Measurements from ENCODE around the gene KIF16B. TPM values are rescaled to one million over a fixed set of nuclear protein-coding genes. Genes with fewer than 3 reads are reported as not detected.
"Not testable (repeated sequence)": the region's sequence is repeated elsewhere in the genome, so short reads cannot be mapped to it uniquely, and the experiment has no call there.

KIF16B gene
- 25.0 TPM for polyA plus RNA-seq (ENCODE audit: insufficient read length)

DNA sequence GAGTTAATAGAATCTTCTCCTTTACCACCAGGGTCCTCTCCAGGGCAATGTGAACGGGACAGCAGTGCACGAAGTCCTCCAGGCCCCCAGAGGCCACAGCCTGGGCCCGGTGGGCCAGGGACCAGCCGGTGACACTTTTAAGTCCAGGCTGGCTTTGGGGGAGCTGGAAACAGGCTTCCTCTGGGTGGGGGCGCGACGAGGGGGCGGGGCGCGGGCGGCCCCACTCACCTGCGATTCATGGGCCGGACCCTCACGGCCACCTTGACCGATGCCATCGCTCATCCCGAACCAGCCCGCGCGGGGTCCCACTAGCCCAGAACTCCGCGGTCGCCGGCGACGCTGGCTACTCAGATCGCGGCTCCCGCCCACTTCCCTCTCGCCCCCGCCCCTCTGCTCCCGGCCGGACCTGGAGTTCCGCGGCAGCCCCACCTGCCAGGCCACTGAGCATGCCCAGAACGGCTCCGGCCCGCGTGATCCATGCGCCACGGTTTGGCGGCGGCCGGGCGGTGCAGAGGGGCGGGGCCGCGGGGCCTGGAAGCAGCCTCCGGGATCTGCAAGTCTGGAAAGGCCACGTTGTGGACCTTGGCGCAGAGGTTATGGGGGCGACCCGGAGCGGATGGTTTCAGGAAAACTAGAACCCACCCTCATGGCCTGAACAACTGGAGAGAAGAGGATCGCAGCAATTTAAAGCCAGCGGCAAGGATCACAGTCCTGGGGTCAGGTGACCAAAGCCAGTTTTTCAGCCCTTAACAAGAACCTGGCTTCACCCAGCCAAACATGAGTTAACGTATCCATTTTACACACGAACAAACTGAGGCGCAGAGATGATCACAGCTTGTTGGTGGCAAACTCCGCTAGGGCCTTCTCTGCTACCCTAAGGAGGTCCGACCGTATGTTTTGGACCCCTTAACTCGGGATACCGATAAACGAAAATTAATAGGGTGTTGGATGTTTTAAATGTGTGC is at the start of gene KIF16B:
KIF16B (minus strand) TSS at position 448 of the 965 bp plus-strand sequence; CDS start at position 275, 173 bp downstream.
- DNase-seq (ENCODE audit: low read depth), result no peak

- DNase-seq (ENCODE audit: low read depth), result no peak
Measured at GRCh38 chr20:16622501-16622900, 49.3 kb upstream of the KIF16B start.

- no peak for DNase-seq (ENCODE audit: low read depth)
Measured at GRCh38 chr20:16621435-16622141, 48.3 kb upstream of the KIF16B start.

GRCh38 chr20:16620961-16621360 is 47.7 kb upstream of the KIF16B start:
- DNase-seq (ENCODE audit: low read depth), result no peak

DNA sequence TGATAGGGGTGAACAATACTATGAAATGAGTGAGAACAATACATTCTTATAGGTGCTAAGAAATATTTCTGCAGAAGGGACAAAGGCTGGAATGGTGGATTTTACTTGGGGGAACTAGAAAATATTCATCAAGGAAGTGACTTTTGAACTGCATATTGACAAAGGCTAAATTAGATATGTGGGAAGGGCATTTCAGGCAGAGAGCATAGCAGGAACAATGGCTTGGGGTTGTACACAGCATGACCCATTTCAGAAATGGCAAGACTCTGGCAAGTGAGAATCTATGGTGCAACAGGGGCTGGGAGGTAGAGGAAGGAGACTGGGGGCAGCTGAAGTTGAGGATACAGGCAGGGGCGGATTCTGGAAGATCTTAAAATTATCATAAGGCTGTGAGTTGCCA is 46.7 kb upstream of the KIF16B start:
- no peak for DNase-seq (ENCODE audit: low read depth)

- no peak for DNase-seq (ENCODE audit: low read depth)
Measured at GRCh38 chr20:16617056-16617455, 43.8 kb upstream of the KIF16B start.

- DNase-seq (ENCODE audit: low read depth), result no peak
Measured at GRCh38 chr20:16616317-16616716, 43.1 kb upstream of the KIF16B start.

GRCh38 chr20:16615199-16615598 is 42.0 kb upstream of the KIF16B start:
- DNase-seq (ENCODE audit: low read depth), result no peak

- DNase-seq (ENCODE audit: low read depth), result no peak
Measured at GRCh38 chr20:16613954-16614353, 40.7 kb upstream of the KIF16B start.

DNA sequence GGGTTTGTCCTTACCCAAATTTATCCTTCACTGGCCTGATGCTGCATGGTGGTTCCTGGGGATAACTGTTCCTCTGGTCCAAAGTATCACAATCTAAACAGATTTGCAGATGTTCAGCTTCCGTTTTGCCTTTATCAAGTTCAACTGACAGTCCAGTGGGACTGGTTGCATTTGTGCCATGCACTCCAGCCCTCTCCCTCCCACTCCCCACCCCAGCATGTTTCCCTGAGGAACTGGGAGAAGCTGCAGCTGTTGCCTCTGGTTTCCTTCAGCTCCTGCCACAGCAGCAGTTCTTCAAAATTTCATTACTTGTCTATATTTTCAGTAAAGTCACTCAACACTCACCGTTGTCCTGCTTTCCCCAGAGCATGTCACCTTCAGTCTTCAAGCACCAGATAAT is 39.5 kb upstream of the KIF16B start:
- DNase-seq (ENCODE audit: low read depth), result no peak

DNA sequence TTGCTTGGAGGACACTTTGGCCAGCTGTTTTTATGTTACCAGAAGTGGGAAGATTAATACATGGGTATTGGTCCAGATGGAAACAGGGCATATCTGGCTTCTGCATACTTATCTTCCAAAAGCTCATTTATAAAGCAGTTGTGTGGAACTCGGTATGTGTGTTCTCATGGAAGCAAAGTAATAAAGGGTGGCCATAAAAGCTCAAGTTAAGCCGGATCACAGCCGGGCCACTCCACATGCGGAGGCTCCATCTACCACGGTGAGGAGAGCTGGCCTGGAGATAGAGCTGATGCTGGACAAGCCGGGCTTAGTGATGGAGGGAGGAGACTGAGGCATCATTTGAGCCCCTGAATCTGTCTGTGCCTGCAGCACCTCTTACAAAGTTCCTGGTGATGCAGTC is 38.6 kb upstream of the KIF16B start:
- DNase-seq (ENCODE audit: low read depth), result no peak

DNA sequence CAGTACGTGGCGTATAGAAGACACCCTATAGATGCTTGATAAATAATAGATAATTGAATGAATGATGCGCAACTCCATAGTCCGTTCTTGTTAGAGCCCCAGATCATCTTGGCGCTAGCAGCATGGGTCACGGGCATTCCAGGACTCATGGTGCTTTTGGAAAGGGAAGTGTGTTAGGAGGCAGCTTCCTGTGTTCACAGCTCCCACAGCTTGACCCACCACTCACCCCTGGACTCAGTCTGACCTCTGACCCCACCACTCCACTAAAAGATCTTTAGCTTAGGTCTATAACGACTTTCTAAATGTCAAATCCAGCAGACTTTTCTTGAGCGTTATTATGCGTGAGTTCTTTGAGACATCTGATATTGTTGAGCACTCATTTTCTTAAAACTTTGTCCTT is 35.8 kb upstream of the KIF16B start:
- no peak for DNase-seq (ENCODE audit: low read depth)

- no peak for DNase-seq (ENCODE audit: low read depth)
Measured at GRCh38 chr20:16608277-16608650, 35.0 kb upstream of the KIF16B start.

DNA sequence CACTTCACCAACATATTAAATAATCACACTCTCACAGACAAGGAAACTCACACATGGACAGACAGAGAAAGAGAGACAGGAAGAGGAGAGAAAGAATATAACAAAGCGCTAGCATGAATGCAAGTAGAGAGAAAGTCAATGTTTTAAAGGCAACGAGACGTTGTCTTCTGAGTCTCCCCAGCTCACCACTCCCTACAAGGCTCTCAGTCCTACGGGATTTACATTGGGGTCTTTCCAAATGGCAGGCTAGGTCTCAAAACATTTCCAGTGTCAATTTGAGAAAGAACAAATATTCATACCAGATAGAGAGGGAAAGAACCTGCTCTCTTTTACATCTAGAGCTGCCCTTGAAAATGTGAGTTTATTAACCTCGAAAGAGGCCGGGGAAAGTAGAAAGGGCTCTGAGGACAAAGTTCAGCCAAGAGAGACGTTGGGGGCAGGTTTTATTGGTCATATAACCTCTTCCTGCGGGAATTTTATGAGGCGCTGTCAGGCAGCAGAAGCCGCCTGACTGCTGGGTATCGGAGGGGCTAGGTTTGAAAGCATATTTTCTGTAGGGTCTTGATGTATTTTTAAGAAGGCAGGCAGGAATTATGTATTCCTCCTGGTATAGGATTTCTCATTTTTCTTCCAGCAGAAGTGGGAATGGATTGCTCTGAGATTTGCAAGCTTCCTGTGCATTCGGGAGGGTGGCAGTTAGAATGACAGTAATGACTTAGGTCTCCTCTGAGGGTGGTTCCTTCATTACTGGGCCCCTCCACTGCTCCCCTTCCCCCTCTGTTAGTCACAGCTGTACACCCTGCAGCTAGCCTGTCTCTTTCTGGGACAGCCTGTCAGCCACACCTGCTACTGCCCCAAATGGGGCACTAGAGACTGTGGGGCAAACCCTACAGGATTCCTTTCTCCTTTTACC is 34.4 kb upstream of the KIF16B start:
- no peak for DNase-seq (ENCODE audit: low read depth)

- DNase-seq (ENCODE audit: low read depth), result no peak
Measured at GRCh38 chr20:16606468-16607070, 33.3 kb upstream of the KIF16B start.

- no peak for DNase-seq (ENCODE audit: low read depth)
Measured at GRCh38 chr20:16601047-16601446, 27.8 kb upstream of the KIF16B start.

- no peak for DNase-seq (ENCODE audit: low read depth)
Measured at GRCh38 chr20:16599257-16599656, 26.0 kb upstream of the KIF16B start.

DNA sequence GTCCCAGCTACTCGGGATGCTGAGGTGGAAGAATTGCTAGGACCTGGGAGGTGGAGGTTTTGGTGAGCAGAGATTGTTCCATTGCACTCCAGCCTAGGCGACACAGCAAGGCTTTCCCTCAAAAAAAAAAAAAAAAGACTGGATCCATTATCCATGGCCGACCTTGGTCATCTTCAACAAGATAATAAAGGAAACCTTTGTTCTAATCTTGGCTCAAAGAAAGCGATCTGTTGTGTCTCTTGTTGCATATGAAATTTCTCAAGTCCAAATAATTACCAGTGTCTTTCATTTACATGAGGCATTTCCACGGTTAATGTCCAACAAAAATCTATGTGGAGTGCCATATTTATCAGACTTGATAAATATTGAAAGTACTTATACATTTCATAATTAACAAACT is 23.7 kb upstream of the KIF16B start:
- DNase-seq (ENCODE audit: low read depth), result no peak

DNA sequence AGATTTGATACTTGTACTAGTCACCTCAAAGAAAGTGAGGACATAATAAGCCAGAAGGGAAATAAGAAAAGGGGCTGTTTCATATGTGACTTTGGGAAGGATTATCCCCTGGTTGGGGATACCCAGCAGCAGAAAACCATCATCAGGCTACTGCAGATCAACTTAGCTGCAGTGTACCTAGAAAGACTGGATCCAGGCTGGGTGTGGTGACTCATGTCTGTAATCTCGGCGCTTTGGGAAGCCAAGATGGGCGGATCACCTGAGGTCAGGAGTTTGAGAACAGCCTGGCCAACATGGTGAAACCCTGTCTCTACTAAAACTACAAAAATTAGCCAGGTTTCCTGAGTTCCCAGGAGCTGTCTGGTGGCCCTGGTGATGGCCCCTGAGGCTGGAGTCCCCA is 23.2 kb upstream of the KIF16B start:
- not testable (repeated sequence) for DNase-seq (ENCODE audit: low read depth)

DNA sequence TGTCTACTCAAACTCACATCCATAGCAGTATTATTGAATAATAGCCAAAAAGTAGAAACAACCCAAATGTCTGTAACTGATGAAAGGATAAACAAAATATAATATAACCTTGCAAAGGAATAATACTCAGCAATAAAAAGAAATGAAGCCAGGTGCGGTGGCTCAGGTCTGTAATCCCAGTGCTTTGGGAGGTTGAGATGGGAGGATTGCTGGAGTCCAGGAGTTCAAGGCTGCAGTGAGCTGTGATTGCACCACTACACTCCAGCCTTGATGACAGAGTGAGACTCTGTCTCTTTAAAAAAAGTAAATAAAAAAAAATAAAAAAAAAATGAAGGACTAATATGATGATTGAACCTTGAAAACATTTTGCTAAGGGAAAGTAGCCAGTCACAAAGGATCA is 22.1 kb upstream of the KIF16B start:
- no peak for DNase-seq (ENCODE audit: low read depth)

DNA sequence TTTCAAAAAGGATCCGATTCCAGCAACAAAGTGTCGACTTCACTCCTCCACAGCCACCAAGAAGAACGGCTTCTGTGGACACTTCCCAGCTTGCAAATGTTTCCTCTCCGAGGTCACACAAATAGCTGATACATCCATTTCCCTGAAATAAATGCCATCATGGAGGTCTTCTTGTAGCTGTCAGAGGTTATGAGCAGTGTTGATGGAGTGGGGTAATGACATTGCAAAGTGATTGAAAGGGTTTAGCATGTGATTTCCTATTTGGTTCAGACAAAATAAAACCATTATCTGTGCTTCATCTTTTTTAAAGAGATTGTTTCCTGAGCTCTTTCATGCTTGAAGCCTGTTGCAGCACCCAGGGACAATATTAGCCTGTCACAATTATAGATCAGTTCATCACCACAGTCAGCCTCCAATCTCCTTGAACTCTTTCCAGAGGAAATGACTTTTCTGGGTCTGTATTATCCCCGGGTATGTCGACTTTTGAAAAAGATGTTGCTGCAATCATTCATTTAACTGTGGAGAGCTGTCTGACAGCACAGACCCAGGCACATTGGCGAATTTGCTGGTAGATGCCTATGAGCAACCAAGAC is 16.9 kb upstream of the KIF16B start:
- DNase-seq (ENCODE audit: low read depth), result no peak
